ENCODE data around the gene ALDOA. TPM values are rescaled to one million over a fixed set of nuclear protein-coding genes. Genes with fewer than 3 reads are reported as not detected.

ALDOA gene
- total RNA-seq, 8 experiments from 2014 or later = 475 to 1,633 (median 1,146) TPM

DNA sequence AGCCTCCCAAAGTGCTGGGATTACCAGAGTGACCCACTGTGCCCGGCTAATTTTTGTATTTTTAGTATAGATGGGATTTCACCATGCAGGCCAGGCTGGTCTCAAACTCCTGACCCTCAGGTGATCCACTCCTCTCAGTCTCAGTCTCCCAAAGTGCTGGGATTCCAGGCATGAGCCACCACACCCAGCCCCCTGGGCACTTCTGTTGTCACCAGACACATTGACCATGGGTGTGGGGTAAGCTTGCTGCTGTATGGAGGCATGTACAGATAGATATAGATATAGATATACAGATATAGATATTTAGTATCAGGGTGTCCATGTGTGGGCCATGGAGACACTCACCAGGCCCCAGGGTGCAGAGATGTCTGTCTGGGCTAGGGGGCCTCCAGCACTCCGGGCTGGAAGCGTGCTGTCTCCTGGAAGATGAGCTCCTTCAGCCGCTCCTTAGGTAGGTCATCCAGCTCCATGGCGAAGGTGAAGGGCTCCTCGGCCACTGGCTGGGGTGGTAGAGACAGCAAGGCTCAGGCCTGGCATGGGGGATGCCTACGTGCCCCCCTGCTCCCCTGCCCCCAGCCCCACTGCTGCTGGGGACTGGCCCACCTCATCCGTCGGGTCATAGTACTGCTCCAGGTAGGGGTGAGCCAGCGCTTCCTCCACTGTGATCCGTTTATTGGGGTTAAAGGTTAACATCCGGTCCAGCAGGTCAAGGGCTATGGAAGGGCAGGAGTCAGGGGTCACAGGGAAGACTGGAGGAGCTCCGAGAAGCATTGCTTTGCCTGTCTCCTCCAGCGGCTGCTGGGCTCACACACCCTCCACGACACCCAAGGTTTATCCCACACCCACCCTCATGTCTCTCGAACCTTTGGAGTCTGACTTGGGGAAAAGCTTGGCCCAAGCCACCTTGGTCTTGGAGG, 51.0 kb downstream of the ALDOA start:
- 60 to 100% (median 93%) methylated on average over 1 to 4 of the region's 16 CpGs; no CpG with 5 or more reads in 6 of the 10 experiments for WGBS, 10 experiments
- Histone ChIP-seq H3K4me3 (no peak overlapping the region), H3K27ac (no peak overlapping the region), H3K4me1 (replicated peaks in 1 of 2) (peaks cover 0 to 8% of the 10 kb centered on the region in 2 donors)
- in situ Hi-C loops (cut with MboI; ENCODE audit: low pct_unique_long_range_greater_than_20kb in 2 of 9, low sequenced_read_pairs in 9 of 9, unreplicated experiment in 9 of 9) = loop anchor here in 1 of 9 experiments (25.0 kb wide), 1 partner anchor 296 kb away; the partner anchor contains the start of gene ZNF771
- no peak for ATAC-seq (replicated peaks in 6 of 8)

DNA sequence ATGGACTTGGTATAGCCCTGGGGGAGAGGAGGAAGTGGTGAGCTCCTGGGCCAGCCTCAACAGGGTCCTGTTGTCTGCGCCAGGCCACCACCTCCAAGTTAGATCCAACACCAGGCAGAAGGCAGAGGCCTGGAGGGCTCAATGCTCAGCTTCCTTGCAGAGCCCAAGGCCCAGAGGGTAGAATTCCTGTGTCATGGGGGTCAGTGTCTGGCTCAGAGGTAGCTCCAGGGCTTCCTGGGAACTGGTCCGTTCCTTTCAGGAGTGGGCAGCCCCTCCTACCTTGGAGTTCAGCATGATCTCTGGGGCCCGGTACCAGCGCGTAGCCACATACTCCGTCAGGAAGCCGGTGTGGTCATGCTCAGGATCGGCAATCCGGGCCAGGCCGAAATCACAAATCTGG, 52.2 kb downstream of the ALDOA start:
- Histone ChIP-seq H3K4me3 (no peak overlapping the region), H3K4me1 (replicated peaks in 1 of 2) (peaks cover 0 to 11% of the 10 kb centered on the region in 2 donors), H3K27ac (no peak overlapping the region)
- 40 to 100% (median 93%) methylated on average over 1 to 9 of the region's 10 CpGs; no CpG with 5 or more reads in 5 of the 10 experiments for WGBS, 10 experiments
- in situ Hi-C loops (cut with MboI; ENCODE audit: low pct_unique_long_range_greater_than_20kb in 2 of 9, low sequenced_read_pairs in 9 of 9, unreplicated experiment in 9 of 9) = loop anchor here in 1 of 9 experiments (25.0 kb wide), 1 partner anchor 295 kb away; the partner anchor contains the start of gene ZNF771
- no peak for ATAC-seq (replicated peaks in 6 of 8)

DNA sequence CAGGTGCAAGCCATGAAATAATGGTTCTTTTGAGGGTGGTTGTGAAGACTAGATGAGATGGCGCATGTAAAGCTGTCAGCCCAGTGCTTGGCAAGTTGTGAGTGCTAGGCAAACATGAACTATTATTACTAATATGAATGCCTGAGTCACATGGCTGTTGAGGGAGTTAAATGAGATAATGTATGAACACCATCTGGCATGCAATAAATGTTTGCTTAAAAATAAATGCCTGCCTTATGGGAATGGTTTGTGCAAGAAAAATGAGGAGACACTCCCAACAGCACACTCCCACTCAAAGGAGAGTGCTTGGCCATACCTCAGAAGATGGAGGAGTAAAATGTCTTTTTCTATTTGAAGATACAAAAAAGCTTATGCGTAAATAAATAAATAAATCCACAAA, 53.9 kb downstream of the ALDOA start:
- ATAC-seq (replicated peaks in 6 of 8) = peak in 1 of 8 experiments; percentile 7

More for the DNA sequence above, 53.9 kb downstream of the ALDOA start:
- in situ Hi-C loops (cut with MboI; ENCODE audit: low pct_unique_long_range_greater_than_20kb in 2 of 9, low sequenced_read_pairs in 9 of 9, unreplicated experiment in 9 of 9) = loop anchor here in 1 of 9 experiments (25.0 kb wide), 1 partner anchor 293 kb away; the partner anchor contains the start of gene ZNF771
- Histone ChIP-seq H3K4me3 (no peak overlapping the region), H3K4me1 (replicated peaks in 1 of 2) (peaks cover 2 to 3% of the 10 kb centered on the region in 2 donors), H3K27ac (no peak overlapping the region)
- 43 to 100% (median 98%) methylated on average over 1 to 2 of the region's 2 CpGs; no CpG with 5 or more reads in 4 of the 10 experiments for WGBS, 10 experiments

Other genes with a start within 250 kb of the ALDOA start
- gene PAGR1, start 249.6 kb upstream of the ALDOA start, total RNA-seq = 10 to 100 TPM; 13.7 to 53.0 (median 28.2) TPM
- gene MVP, start 245.3 kb upstream of the ALDOA start, total RNA-seq = 100 to 1,000 TPM in 1 of 8 experiments, 10 to 100 TPM in 4, 1 to 10 TPM in 3; 3.2 to 179 (median 31.0) TPM
- 10 to 100 TPM; 38.1 to 64.9 (median 44.0) TPM for gene CDIPT, start 202.5 kb upstream of the ALDOA start, total RNA-seq
- 10 to 100 TPM; 20.4 to 95.6 (median 70.1) TPM for gene SEZ6L2, start 166.2 kb upstream of the ALDOA start, total RNA-seq
- gene ASPHD1, start 165.3 kb upstream of the ALDOA start, total RNA-seq = 10 to 100 TPM in 7 of 8 experiments, 1 to 10 TPM in 1; 8.9 to 30.8 (median 16.9) TPM
- 10 to 100 TPM in 6 of 8 experiments, 1 to 10 TPM in 2; 9.1 to 82.6 (median 15.2) TPM for gene KCTD13, start 139.5 kb upstream of the ALDOA start, total RNA-seq
- 10 to 100 TPM; 34.4 to 77.6 (median 56.2) TPM for gene TMEM219, start 103.7 kb upstream of the ALDOA start, total RNA-seq
- gene TAOK2, start 91.9 kb upstream of the ALDOA start, total RNA-seq = 10 to 100 TPM; 27.0 to 54.4 (median 38.6) TPM
- gene HIRIP3, start 70.1 kb upstream of the ALDOA start, total RNA-seq = 10 to 100 TPM in 7 of 8 experiments, 1 to 10 TPM in 1; 7.9 to 30.4 (median 16.9) TPM
- gene INO80E, start 69.5 kb upstream of the ALDOA start, total RNA-seq = 10 to 100 TPM; 31.9 to 61.2 (median 54.2) TPM
- gene DOC2A, start 54.7 kb upstream of the ALDOA start, total RNA-seq = 1 to 10 TPM in 7 of 8 experiments, under 1 TPM in 1; 0.31 to 8.1 (median 4.0) TPM
- gene C16orf92, start 42.6 kb upstream of the ALDOA start, total RNA-seq = under 1 TPM in 5 of 8 experiments, not detected in 3; 0.43 to 0.90 (median 0.52) TPM
- 10 to 100 TPM in 4 of 8 experiments, 1 to 10 TPM in 2, under 1 TPM in 2; 0.56 to 27.1 (median 10.3) TPM for gene TLCD3B, start 34.5 kb upstream of the ALDOA start, total RNA-seq
- 10 to 100 TPM; 40.1 to 83.7 (median 62.7) TPM for gene PPP4C, start 10.2 kb downstream of the ALDOA start, total RNA-seq
- gene TBX6, start 26.2 kb downstream of the ALDOA start, total RNA-seq = 1 to 10 TPM in 2 of 8 experiments, under 1 TPM in 6; 0.25 to 1.6 (median 0.63) TPM
- gene YPEL3, start 30.5 kb downstream of the ALDOA start, total RNA-seq = 10 to 100 TPM; 19.9 to 62.2 (median 35.8) TPM
- 1 to 10 TPM; 1.1 to 3.0 (median 2.1) TPM for gene GDPD3, start 47.8 kb downstream of the ALDOA start, total RNA-seq
- gene MAPK3, start 57.5 kb downstream of the ALDOA start, total RNA-seq = 10 to 100 TPM; 16.1 to 56.6 (median 31.8) TPM
- gene CORO1A, start 117.8 kb downstream of the ALDOA start, total RNA-seq = 10 to 100 TPM in 4 of 8 experiments, 1 to 10 TPM in 4; 1.3 to 19.9 (median 9.9) TPM
- gene BOLA2B, start 127.9 kb downstream of the ALDOA start, total RNA-seq = 100 to 1,000 TPM in 7 of 8 experiments, 10 to 100 TPM in 1; 80.6 to 216 (median 144) TPM
- 10 to 100 TPM in 6 of 8 experiments, 1 to 10 TPM in 2; 6.0 to 28.0 (median 14.3) TPM for gene SLX1A, start 128.1 kb downstream of the ALDOA start, total RNA-seq
- gene SULT1A3, start 133.5 kb downstream of the ALDOA start, total RNA-seq = 10 to 100 TPM in 4 of 8 experiments, 1 to 10 TPM in 4; 4.6 to 21.6 (median 9.3) TPM
- gene NPIPB13, start 182.7 kb downstream of the ALDOA start, total RNA-seq = 1 to 10 TPM in 7 of 8 experiments, under 1 TPM in 1; 0.92 to 9.5 (median 1.9) TPM

Measured in motor neuron (in vitro differentiated cells).